Chondrocyte (in vitro differentiated cells): ENCODE measurements around the gene C10orf143. TPM values are rescaled to one million over a fixed set of nuclear protein-coding genes. Genes with fewer than 3 reads are reported as not detected.
"Not testable (repeated sequence)": the region's sequence is repeated elsewhere in the genome, so short reads cannot be mapped to it uniquely, and the experiment has no call there.

ENCODE experiments used
- DNase-seq: peaks from one replicate; pipeline ENCODE4 v3.0.0; 2021; ENCODE audit warnings: mixed read lengths, low spot score
- H3K27ac Mint-ChIP-seq: one replicate; pipeline ENCODE4 v1.8.0; 2021; ENCODE audit warnings: mild to moderate bottlenecking, moderate library complexity, mixed read lengths; ENCODE audit not compliant: unreplicated experiment
- H3K27me3 Mint-ChIP-seq: 2 replicates; pipeline ENCODE4 v1.8.0; 2021; ENCODE audit warnings: low read depth, mixed read lengths
- H3K36me3 Mint-ChIP-seq: 2 replicates; pipeline ENCODE4 v1.8.0; 2021; ENCODE audit warnings: low read depth, mixed read lengths
- H3K4me1 Mint-ChIP-seq: 2 replicates; pipeline ENCODE4 v1.8.0; 2021; ENCODE audit warnings: low read depth, mild to moderate bottlenecking, mixed read lengths
- H3K4me3 Mint-ChIP-seq: one replicate; pipeline ENCODE4 v1.8.0; 2021; ENCODE audit warnings: mild to moderate bottlenecking, moderate library complexity, mixed read lengths; ENCODE audit not compliant: unreplicated experiment
- H3K9me3 Mint-ChIP-seq: 2 replicates; pipeline ENCODE4 v1.8.0; 2021; ENCODE audit warnings: low read depth, mixed read lengths
- CTCF ChIP-seq: fragments of 200-600 bp; sonication (generic); IDR thresholded peaks from 2 replicates; pipeline ENCODE4 v1.5.0; 2021; ENCODE audit warnings: antibody characterized with exemption, mild to moderate bottlenecking, moderate library complexity
- total RNA-seq: library from RNA; stranded (reverse); gene quantifications from 3 replicates; pipeline ENCODE4 v1.2.1, GENCODE V29; 2021

The C10orf143 gene
- total RNA-seq, 1 donor from 2014 or later: 2.6 TPM

GRCh38 chr10:130027716-130028464, 82.7 kb downstream of the C10orf143 start:
- no peak for TF ChIP-seq CTCF
- Mint-ChIP-seq H3K27ac (no peak overlapping the region), H3K9me3 (peaks cover 15% of the 10 kb centered on the region), H3K4me3 (no peak overlapping the region), H3K36me3 (no peaks in the 10 kb centered on the region), H3K27me3 (no peaks in the 10 kb centered on the region), H3K4me1 (no peaks in the 10 kb centered on the region)
- peak; percentile 88 for DNase-seq

DNA sequence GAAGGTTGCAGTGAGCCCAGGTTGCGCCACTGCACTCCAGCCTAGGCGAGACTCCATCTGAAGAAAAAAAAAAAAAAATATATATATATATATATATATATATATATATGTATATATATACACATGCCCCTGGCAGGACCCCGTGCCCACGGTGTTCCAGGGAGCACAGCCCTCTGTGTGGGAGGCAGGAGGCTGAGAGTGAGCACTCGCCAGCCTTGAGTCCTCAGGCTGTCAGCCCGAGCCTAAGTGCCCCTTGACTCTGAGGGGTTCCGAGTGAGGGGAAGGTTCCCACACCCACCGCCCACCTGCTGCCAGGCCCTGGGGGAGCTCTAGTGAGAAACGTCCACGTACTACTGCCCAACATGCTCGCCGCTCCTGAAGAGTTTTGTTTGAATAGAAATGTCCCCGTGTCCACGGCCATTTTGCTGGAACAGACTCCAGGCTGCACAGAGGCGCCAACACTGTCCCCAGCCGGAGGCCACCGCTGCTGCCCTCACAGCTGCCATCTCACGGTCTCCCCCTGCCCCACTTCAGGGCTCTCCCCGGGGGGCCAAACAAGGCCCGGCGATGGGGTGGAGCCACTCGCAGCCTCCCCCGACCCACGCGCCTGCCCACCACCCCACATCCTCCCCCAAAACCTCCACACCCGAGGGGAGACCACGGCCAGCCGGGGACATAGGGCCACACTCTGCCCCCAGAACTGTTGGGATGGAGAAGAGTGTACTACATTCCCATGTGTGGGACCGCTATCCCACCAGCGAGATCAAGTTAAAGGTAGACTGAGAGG, 83.8 kb downstream of the C10orf143 start:
- peaks cover 11% of the 10 kb centered on the region for H3K9me3 Mint-ChIP-seq
- H3K36me3 Mint-ChIP-seq: no peaks in the 10 kb centered on the region
- no peak for TF ChIP-seq CTCF
- DNase-seq: no peak
- H3K4me3 Mint-ChIP-seq: no peak overlapping the region
- no peaks in the 10 kb centered on the region for H3K27me3 Mint-ChIP-seq
- no peak overlapping the region for H3K27ac Mint-ChIP-seq
- H3K4me1 Mint-ChIP-seq: no peaks in the 10 kb centered on the region

DNA sequence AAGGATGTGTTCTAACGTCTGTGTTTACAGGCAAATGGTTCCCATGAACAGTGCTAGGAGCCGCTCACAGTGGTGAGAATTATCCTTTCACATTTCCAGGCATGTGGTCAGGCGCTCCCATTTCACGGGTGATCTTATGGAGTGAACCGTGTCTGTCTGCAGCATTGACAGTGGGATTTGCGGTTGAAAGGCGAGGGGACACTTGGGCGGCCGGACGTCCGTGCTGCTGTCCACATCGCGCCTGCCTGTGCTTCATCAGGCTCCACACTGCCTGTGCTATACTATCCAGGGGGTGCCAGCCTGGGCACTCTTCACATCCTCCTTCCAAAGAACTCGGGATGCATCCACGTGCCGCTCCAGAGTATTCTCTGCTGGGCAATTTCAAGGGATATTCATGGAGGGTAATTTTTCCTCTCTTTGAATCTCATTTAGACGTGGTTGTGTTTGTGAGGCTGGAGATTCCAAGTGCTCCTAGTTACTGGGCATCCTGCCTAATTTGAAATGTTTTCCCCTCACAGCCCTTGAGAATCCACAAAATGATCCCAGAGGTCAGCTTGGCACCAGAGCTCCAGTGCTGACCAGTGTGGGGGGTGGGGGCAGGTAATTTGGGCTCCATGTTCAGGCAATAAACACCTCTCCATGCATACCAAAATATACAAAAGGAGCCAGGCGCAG, 84.7 kb downstream of the C10orf143 start:
- no peaks in the 10 kb centered on the region for H3K4me1 Mint-ChIP-seq
- H3K27ac Mint-ChIP-seq: no peak overlapping the region
- H3K27me3 Mint-ChIP-seq: no peaks in the 10 kb centered on the region
- no peak for DNase-seq
- TF ChIP-seq CTCF: no peak
- H3K9me3 Mint-ChIP-seq: peaks cover 7% of the 10 kb centered on the region
- no peak overlapping the region for H3K4me3 Mint-ChIP-seq
- no peaks in the 10 kb centered on the region for H3K36me3 Mint-ChIP-seq

- no peaks in the 10 kb centered on the region for H3K4me1 Mint-ChIP-seq
- no peak overlapping the region for H3K4me3 Mint-ChIP-seq
- no peak for TF ChIP-seq CTCF
- no peak for DNase-seq
- no peak overlapping the region for H3K27ac Mint-ChIP-seq
- peaks cover 7% of the 10 kb centered on the region for H3K9me3 Mint-ChIP-seq
- H3K36me3 Mint-ChIP-seq: no peaks in the 10 kb centered on the region
- H3K27me3 Mint-ChIP-seq: no peaks in the 10 kb centered on the region
Measured at GRCh38 chr10:130025326-130025725, 85.3 kb downstream of the C10orf143 start.

DNA sequence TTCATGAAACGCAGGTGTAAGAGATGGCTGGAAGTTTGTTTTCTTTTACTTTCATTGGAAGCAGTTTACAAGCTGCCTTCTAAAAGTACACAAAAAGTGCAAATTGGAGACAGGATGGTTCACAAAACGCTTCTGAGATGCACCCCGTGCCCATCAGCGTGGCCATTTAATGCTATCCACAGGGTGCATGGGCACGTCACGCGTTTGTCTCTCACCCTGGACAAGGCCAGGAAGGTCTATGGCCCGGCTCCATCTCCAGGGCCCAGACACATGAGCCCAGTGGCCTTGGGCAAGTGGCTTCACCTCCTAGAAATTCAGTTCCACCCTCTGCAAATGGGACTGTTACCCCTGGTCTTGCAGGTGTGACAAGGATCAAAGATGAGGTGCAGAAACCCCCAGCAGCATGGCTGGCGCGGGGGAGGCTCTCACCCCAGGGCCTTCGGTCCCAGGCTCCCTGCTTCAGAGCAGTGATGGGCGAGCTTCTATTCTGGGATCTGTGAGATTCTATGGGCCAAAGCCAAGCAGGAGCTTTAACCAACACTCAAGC, 85.8 kb downstream of the C10orf143 start:
- Mint-ChIP-seq H3K9me3 (peaks cover 5% of the 10 kb centered on the region), H3K4me1 (no peaks in the 10 kb centered on the region), H3K36me3 (no peaks in the 10 kb centered on the region), H3K27ac (no peak overlapping the region), H3K4me3 (no peak overlapping the region), H3K27me3 (no peaks in the 10 kb centered on the region)
- TF ChIP-seq CTCF: no peak
- DNase-seq: no peak

DNA sequence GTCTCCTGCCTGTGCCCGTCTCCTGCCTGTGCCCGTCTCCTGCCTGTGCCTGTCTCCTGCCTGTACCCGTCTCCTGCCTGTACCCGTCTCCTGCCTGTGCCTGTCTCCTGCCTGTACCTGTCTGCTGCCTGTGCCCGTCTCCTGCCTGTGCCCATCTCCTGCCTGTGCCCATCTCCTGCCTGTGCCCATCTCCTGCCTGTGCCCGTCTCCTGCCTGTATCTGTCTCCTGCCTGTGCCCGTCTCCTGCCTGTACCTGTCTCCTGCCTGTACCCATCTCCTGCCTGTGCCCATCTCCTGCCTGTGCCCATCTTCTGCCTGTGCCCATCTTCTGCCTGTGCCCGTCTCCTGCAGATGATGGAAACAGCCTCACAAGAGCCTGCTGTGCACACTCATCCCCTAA, 86.3 kb downstream of the C10orf143 start:
- not testable (repeated sequence) for H3K36me3 Mint-ChIP-seq, H3K27me3 Mint-ChIP-seq, H3K4me3 Mint-ChIP-seq, H3K9me3 Mint-ChIP-seq, H3K4me1 Mint-ChIP-seq, DNase-seq, H3K27ac Mint-ChIP-seq
